K562 (cell line): ENCODE data around the gene DUS1L. TPM values are rescaled to one million over a fixed set of nuclear protein-coding genes. Genes with fewer than 3 reads are reported as not detected.

ENCODE experiments used
- CBFA2T2 ChIP-seq: fragments of 450-650 bp; conservative IDR thresholded peaks from 2 replicates; pipeline ENCODE4 v1.6.1; 2017; ENCODE audit warnings: mild to moderate bottlenecking
- MLLT1 ChIP-seq, 2 experiments: fragments of 450-650 bp; IDR thresholded peaks; 2 replicates each; pipeline ENCODE4 v1.6.1; 2016
- NEUROD1 ChIP-seq: fragments of 150-350 bp; IDR thresholded peaks from 2 replicates; pipeline ENCODE4 v1.6.1; 2014; ENCODE audit warnings: borderline replicate concordance, low read length, low read depth; ENCODE audit not compliant: partially characterized antibody
- ZNF277 ChIP-seq: fragments of 250-450 bp; sonication (Bioruptor Pico); IDR thresholded peaks from 2 replicates; pipeline ENCODE4 v1.8.0; 2022; ENCODE audit warnings: inconsistent platforms, mild to moderate bottlenecking, moderate library complexity, borderline replicate concordance
- ZNF740 ChIP-seq, 3 experiments: fragments of 200-800 bp in 1 of 3; sonication (Bioruptor generic) in 1 of 3; sonication (generic) in 1 of 3; formaldehyde crosslinking in 1 of 3; IDR thresholded peaks; 2 replicates each; pipeline versions ENCODE4 v1.6.1 to v1.8.0; 2016 to 2022; ENCODE audit warnings: mild to moderate bottlenecking in 2 of 3, missing compliant biosample characterization in 2 of 3, missing genetic modification characterization in 2 of 3, missing genetic modification reagents in 1 of 3
- polyA plus RNA-seq, 8 experiments: library from polyadenylated mRNA; depleted of rRNA in 4 of 8; stranded (reverse) in 5 of 8; unstranded in 3 of 8; fragments of >200 nt; fragmentation: Nextera tagmentation in 2 of 8; fragmentation: Illumina TruSeq in 1 of 8; extraction: Ambion mirVana in 2 of 8; extraction: Trizol in 1 of 8; gene quantifications; 2 replicates each; pipeline versions ENCODE4 v1.2.1 to v1.2.3, GENCODE V29; 2011 to 2014; ENCODE audit warnings: inconsistent platforms in 1 of 8, missing spikeins in 1 of 8
- total RNA-seq, 7 experiments: library from RNA; depleted of rRNA in 6 of 7; stranded (reverse); fragments of >200 nt in 6 of 7; fragmentation: Illumina TruSeq in 2 of 7; extraction: Trizol in 2 of 7; gene quantifications; 2 replicates each; pipeline versions ENCODE4 v1.2.1 to v1.2.3, GENCODE V29; 2011 to 2021; ENCODE audit warnings: low replicate concordance in 1 of 7

Gene DUS1L
- total and polyA plus RNA-seq, 9 of the 15 experiments (the other 6 are each of a cell fraction or from before 2014, with no cell fraction given): 7.8 to 210 (median 83.9) TPM

GRCh38 chr17:82010575-82011525 lies 54.8 kb downstream of the DUS1L start (continued):
- TF ChIP-seq ZNF277: no peak
- no peak for TF ChIP-seq NEUROD1
- TF ChIP-seq MLLT1 (IDR thresholded peaks at IDR 0.05): no peak
- no peak for TF ChIP-seq ZNF740 (CRISPR knock-in tag; IDR thresholded peaks at IDR 0.05)
- no peak for TF ChIP-seq ZNF740 (tag; IDR thresholded peaks at IDR 0.05)
- no peak for TF ChIP-seq CBFA2T2
